Fibroblast of lung (primary cell): Measurements from ENCODE around the gene CA12.

ENCODE experiments used
- CTCF ChIP-seq, 2 donors: IDR thresholded peaks in 1 of 2; conservative IDR thresholded peaks in 1 of 2; 1 replicate in 1 of 2; 2 replicates in 1 of 2; pipeline ENCODE4 v1.5.1; 2011 to 2012; ENCODE audit warnings: low read length in 2 of 2, control low read depth in 1 of 2, inconsistent platforms in 1 of 2, low read depth in 1 of 2, mild to moderate bottlenecking in 1 of 2
- EZH2 ChIP-seq: IDR thresholded peaks from 2 replicates; pipeline ENCODE4 v1.5.1; 2012; ENCODE audit warnings: low read length, control low read depth, mild to moderate bottlenecking; ENCODE audit errors: missing control alignments

- TF ChIP-seq CTCF (conservative IDR thresholded peaks at IDR 0.05 in 1 of 2, IDR thresholded peaks at IDR 0.05 in 1 of 2; ENCODE audit: low read depth in 1 of 2, low read length in 2 of 2) (no peak), EZH2 (no peak)
These were observed 49.1 kb downstream of the CA12 start for GRCh38 chr15:63332367-63333124.
